SK-N-SH (cell line): ENCODE measurements around the gene COPZ1. TPM values are rescaled to one million over a fixed set of nuclear protein-coding genes. Genes with fewer than 3 reads are reported as not detected.

ENCODE experiments used
- CTCF ChIA-PET: fragments of 300-600, 350-600 bp; formaldehyde crosslinking; extraction: SDS; loops from one replicate; lab custom pipeline; 2021; lab: Yijun Ruan, JAX
- POLR2A ChIA-PET: fragments of 350-600 bp; sonication (Branson Sonifier 250); formaldehyde crosslinking; extraction: SDS; loops from one replicate; lab custom pipeline; 2020; ENCODE audit warnings: antibody characterized with exemption, inconsistent platforms; lab: Yijun Ruan, JAX
- DNase-seq: peaks from one replicate; pipeline ENCODE4 v3.0.0; 2012
- H2AFZ ChIP-seq: fragments of 200-600 bp; sonication (generic); 2 replicates; pipeline ENCODE4 v1.8.1; 2016; ENCODE audit warnings: antibody characterized with exemption, mild to moderate bottlenecking, low read depth
- H3F3A ChIP-seq: fragments of 200-600 bp; sonication (generic); replicated peaks from 2 replicates; pipeline ENCODE3; 2016; ENCODE audit warnings: antibody characterized with exemption, mild to moderate bottlenecking; ENCODE audit not compliant: insufficient read depth
- H3K27ac ChIP-seq, 2 experiments: fragments of 200-500 bp in 1 of 2; fragments of 200-600 bp in 1 of 2; sonication (Bioruptor generic) in 1 of 2; sonication (generic), shearing (Covaris generic) in 1 of 2; 2 replicates each; pipeline versions ENCODE4 v1.5.1 to v1.6.1; 2014 to 2016; ENCODE audit warnings: low read depth in 2 of 2, inconsistent platforms in 1 of 2, low read length in 1 of 2, mild to moderate bottlenecking in 1 of 2, mixed read lengths in 1 of 2
- H3K27me3 ChIP-seq: fragments of 200-600 bp; sonication (generic), shearing (Covaris generic); 2 replicates; pipeline ENCODE4 v1.6.1; 2016; ENCODE audit warnings: mixed run types; ENCODE audit not compliant: insufficient read depth
- H3K36me3 ChIP-seq, 2 experiments: fragments of 200-500 bp in 1 of 2; fragments of 200-600 bp in 1 of 2; sonication (Bioruptor generic) in 1 of 2; sonication (generic) in 1 of 2; replicated peaks in 1 of 2; 2 replicates each; pipeline versions ENCODE3 to v1.5.1; 2014 to 2016; ENCODE audit warnings: low read length in 1 of 2, mild to moderate bottlenecking in 1 of 2; ENCODE audit not compliant: insufficient read depth in 2 of 2, control insufficient read depth in 1 of 2
- H3K4me1 ChIP-seq, 2 experiments: fragments of 200-500 bp in 1 of 2; fragments of 200-600 bp in 1 of 2; sonication (Bioruptor generic) in 1 of 2; sonication (generic), shearing (Covaris generic) in 1 of 2; 2 replicates each; pipeline versions ENCODE4 v1.5.1 to v1.6.1; 2014 to 2016; ENCODE audit warnings: low read depth in 1 of 2, low read length in 1 of 2, mixed run types in 1 of 2; ENCODE audit not compliant: insufficient read depth in 2 of 2, control insufficient read depth in 1 of 2
- H3K4me2 ChIP-seq: fragments of 200-600 bp; sonication (generic), shearing (Covaris generic); 2 replicates; pipeline ENCODE4 v1.6.1; 2017; ENCODE audit warnings: mixed run types
- H3K4me3 ChIP-seq, 2 experiments: fragments of 200-500 bp in 1 of 2; fragments of 200-600 bp in 1 of 2; sonication (Bioruptor generic) in 1 of 2; sonication (generic), shearing (Covaris generic) in 1 of 2; 2 replicates each; pipeline versions ENCODE4 v1.5.1 to v1.8.1; 2014 to 2016; ENCODE audit warnings: low read depth in 2 of 2, inconsistent platforms in 1 of 2, low read length in 1 of 2, mild to moderate bottlenecking in 1 of 2, mixed read lengths in 1 of 2, moderate library complexity in 1 of 2
- H3K79me2 ChIP-seq: fragments of 200-600 bp; sonication (generic); 2 replicates; pipeline ENCODE4 v1.8.1; 2017; ENCODE audit warnings: mild to moderate bottlenecking; ENCODE audit not compliant: insufficient read depth
- H3K9ac ChIP-seq: fragments of 200-600 bp; sonication (generic); 2 replicates; pipeline ENCODE4 v1.6.1; 2017; ENCODE audit warnings: mixed run types
- H3K9me2 ChIP-seq: fragments of 200-600 bp; sonication (generic); 2 replicates; pipeline ENCODE4 v1.6.1; 2017; ENCODE audit warnings: mixed run types
- H3K9me3 ChIP-seq: fragments of 200-600 bp; sonication (generic); 2 replicates; pipeline ENCODE4 v1.6.1; 2017; ENCODE audit warnings: mixed run types, mild to moderate bottlenecking, moderate library complexity
- H4K20me1 ChIP-seq: fragments of 200-600 bp; sonication (generic); 2 replicates; pipeline ENCODE4 v1.6.1; 2017; ENCODE audit warnings: mild to moderate bottlenecking, mixed run types; ENCODE audit not compliant: insufficient read depth
- FOXM1 ChIP-seq: IDR thresholded peaks from 2 replicates; pipeline ENCODE4 v1.4.0; 2012; ENCODE audit warnings: low read depth, mild to moderate bottlenecking
- IRF3 ChIP-seq: fragments of 150-350 bp; IDR thresholded peaks from 2 replicates; pipeline ENCODE4 v1.6.1; 2016; ENCODE audit warnings: mild to moderate bottlenecking, low read depth, low read length
- PBX3 ChIP-seq: IDR thresholded peaks from 2 replicates; pipeline ENCODE4; 2012
- RFX5 ChIP-seq: IDR thresholded peaks from 2 replicates; pipeline ENCODE4 v1.6.1; 2012; ENCODE audit warnings: mild to moderate bottlenecking, improper control_type of control experiment, low read length
- SMC3 ChIP-seq: IDR thresholded peaks from 2 replicates; pipeline ENCODE4 v1.6.1; 2012; ENCODE audit warnings: low read depth, low read length, improper control_type of control experiment
- TAF1 ChIP-seq: IDR thresholded peaks from 2 replicates; pipeline ENCODE4 v1.6.1; 2012; ENCODE audit warnings: low read depth, mild to moderate bottlenecking, low read length, moderate library complexity, borderline replicate concordance
- USF1 ChIP-seq: IDR thresholded peaks from 2 replicates; pipeline ENCODE4 v1.4.0; 2012; ENCODE audit warnings: low read depth, borderline replicate concordance
- YY1 ChIP-seq: IDR thresholded peaks from 2 replicates; pipeline ENCODE4 v1.4.0; 2012; ENCODE audit warnings: low read depth, mild to moderate bottlenecking
- ZBTB33 ChIP-seq: IDR thresholded peaks from 2 replicates; pipeline ENCODE4 v1.4.0; 2012; ENCODE audit warnings: low read depth, borderline replicate concordance
- WGBS: methylation state at CpG from one replicate; pipeline ENCODE4 v1.1.6; 2017; ENCODE audit warnings: low lambda C conversion rate; 5-methylcytosine and 5-hydroxymethylcytosine counted together
- polyA plus RNA-seq, 3 experiments: library from polyadenylated mRNA; depleted of rRNA; stranded (reverse); fragments of >200 nt; gene quantifications; 2 replicates each; pipeline ENCODE4 v1.2.3, GENCODE V29; 2012
- TF ChIP-seq, protein P1 (sequence below): fragments of 200-600 bp; sonication (generic); IDR thresholded peaks from 2 replicates; pipeline ENCODE4 v1.6.1; 2017; ENCODE audit warnings: antibody characterized with exemption, mild to moderate bottlenecking, moderate library complexity
- TF ChIP-seq, protein P2 (sequence below): IDR thresholded peaks from 2 replicates; pipeline ENCODE4 v1.6.1; 2012; ENCODE audit warnings: mild to moderate bottlenecking, low read depth, low read length, moderate library complexity

COPZ1 gene
- polyA plus RNA-seq, 1 of the 3 experiments (the other 2 are of a cell fraction), result 111 TPM

DNA sequence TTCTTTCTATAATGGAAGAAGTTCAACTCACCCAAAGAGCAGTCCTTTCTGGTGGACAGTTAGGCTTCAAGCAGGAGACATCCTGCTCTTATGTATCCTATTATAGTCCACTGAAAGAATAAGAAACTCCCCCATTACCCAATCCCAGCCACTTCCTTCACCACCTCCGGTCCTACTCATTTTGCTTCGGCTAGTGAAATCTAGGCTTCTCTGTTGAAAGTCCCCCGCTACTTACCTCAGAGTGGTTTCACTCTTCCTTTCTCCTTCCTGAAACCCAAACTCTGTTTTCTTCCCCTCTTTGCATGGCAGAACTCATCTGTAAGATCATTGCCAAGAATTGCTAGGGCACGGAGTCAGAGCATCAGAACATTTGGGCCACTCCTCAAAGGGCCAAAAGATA, 39.5 kb downstream of the COPZ1 start, which contains the start of gene GPR84 (continued):
- TF ChIP-seq ZBTB33 (no peak), PBX3 (no peak)

DNA sequence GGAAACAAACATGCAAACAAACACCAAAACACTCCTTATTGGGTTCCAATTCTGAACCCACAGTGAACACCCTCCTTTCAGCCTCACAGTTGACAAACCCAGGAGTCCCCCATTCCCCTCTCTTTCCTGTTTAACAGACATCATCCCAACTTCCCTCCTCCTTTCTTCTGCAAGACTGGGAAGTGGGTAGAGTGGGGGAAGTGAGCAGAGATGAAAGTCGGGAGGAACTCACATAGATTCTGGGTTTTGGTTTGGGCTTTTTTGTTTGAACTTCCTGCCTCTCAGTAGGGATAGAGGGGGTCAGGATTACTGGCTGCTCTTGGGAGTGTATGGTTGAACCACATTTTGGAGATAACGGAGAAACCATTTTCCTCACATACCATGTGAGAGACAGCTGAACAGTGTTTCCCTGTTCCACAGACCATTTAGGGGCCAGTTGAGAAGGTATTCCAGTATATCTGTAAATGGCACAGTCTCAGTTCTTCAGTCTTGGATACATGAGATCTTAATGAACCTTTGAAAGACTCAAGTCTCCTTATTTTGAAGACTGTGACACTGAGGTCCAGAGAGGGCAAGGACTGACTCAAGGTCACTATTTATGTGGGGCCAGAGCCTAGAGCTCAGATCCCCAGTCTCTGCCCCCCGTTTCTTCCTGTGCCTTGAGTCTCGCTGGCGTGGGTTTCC, 43.2 kb downstream of the COPZ1 start:
- Histone ChIP-seq H2AFZ (peak overlapping the region; percentile 76; the same call in 1 of the 2 replicates), H3K9me2 (no peaks in the 10 kb centered on the region), H3K9me3 (no peaks in the 10 kb centered on the region), H3K4me1 (peaks cover 11 to 26% of the 10 kb centered on the region in 2 experiments; a peak in 2 of 4 replicates), H3K4me2 (0 out of 2 replicates have a peak overlapping the region, but pooled peaks have one; percentile 35), H4K20me1 (no peaks in the 10 kb centered on the region), H3F3A (peaks cover 5% of the 10 kb centered on the region), H3K79me2 (no peaks in the 10 kb centered on the region), H3K4me3 (no peak overlapping the region), H3K9ac (no peak overlapping the region), H3K27ac (no peak overlapping the region), H3K36me3 (no peaks in the 10 kb centered on the region), H3K27me3 (no peaks in the 10 kb centered on the region)
- ChIA-PET CTCF (interaction anchor here (0.7 to 4.1 kb wide), 38 partner anchors 9 to 429 kb away, joined by 3 to 81 read pairs (median 4); partner anchors contain the start of genes COPZ1, HOXC10, HOXC13 and HOXC8), POLR2A (interaction anchor here (1.1 to 1.5 kb wide), 2 partner anchors 11 to 15 kb away, joined by 3 read pairs; no protein-coding TSS in a partner anchor)
- WGBS, result 35% methylated on average over 5 of the region's 5 CpGs
- DNase-seq, result no peak
- TF ChIP-seq FOXM1, result no peak
- TF ChIP-seq USF1, result no peak
- no peak for TF ChIP-seq RFX5
- TF ChIP-seq IRF3, result no peak
- no peak for TF ChIP-seq YY1
- TF ChIP-seq TAF1, result no peak
- TF ChIP-seq, protein P1, sequence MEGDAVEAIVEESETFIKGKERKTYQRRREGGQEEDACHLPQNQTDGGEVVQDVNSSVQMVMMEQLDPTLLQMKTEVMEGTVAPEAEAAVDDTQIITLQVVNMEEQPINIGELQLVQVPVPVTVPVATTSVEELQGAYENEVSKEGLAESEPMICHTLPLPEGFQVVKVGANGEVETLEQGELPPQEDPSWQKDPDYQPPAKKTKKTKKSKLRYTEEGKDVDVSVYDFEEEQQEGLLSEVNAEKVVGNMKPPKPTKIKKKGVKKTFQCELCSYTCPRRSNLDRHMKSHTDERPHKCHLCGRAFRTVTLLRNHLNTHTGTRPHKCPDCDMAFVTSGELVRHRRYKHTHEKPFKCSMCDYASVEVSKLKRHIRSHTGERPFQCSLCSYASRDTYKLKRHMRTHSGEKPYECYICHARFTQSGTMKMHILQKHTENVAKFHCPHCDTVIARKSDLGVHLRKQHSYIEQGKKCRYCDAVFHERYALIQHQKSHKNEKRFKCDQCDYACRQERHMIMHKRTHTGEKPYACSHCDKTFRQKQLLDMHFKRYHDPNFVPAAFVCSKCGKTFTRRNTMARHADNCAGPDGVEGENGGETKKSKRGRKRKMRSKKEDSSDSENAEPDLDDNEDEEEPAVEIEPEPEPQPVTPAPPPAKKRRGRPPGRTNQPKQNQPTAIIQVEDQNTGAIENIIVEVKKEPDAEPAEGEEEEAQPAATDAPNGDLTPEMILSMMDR, result no peak
- TF ChIP-seq, protein P2, sequence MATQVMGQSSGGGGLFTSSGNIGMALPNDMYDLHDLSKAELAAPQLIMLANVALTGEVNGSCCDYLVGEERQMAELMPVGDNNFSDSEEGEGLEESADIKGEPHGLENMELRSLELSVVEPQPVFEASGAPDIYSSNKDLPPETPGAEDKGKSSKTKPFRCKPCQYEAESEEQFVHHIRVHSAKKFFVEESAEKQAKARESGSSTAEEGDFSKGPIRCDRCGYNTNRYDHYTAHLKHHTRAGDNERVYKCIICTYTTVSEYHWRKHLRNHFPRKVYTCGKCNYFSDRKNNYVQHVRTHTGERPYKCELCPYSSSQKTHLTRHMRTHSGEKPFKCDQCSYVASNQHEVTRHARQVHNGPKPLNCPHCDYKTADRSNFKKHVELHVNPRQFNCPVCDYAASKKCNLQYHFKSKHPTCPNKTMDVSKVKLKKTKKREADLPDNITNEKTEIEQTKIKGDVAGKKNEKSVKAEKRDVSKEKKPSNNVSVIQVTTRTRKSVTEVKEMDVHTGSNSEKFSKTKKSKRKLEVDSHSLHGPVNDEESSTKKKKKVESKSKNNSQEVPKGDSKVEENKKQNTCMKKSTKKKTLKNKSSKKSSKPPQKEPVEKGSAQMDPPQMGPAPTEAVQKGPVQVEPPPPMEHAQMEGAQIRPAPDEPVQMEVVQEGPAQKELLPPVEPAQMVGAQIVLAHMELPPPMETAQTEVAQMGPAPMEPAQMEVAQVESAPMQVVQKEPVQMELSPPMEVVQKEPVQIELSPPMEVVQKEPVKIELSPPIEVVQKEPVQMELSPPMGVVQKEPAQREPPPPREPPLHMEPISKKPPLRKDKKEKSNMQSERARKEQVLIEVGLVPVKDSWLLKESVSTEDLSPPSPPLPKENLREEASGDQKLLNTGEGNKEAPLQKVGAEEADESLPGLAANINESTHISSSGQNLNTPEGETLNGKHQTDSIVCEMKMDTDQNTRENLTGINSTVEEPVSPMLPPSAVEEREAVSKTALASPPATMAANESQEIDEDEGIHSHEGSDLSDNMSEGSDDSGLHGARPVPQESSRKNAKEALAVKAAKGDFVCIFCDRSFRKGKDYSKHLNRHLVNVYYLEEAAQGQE, result no peak
- TF ChIP-seq SMC3, result no peak
- no peak for TF ChIP-seq ZBTB33
